Activated CD8-positive, alpha-beta memory T cell treated with anti-CD3 and anti-CD28 coated beads for 48 hours (primary cell): Measurements from ENCODE around the gene RUNX2.

Experiments
- DNase-seq, 3 experiments: peaks; one replicate each; pipeline ENCODE4 v3.0.0-alpha.2; 2020; ENCODE audit warnings: low read depth in 2 of 3, low spot score in 2 of 3

RUNX2 gene

DNA sequence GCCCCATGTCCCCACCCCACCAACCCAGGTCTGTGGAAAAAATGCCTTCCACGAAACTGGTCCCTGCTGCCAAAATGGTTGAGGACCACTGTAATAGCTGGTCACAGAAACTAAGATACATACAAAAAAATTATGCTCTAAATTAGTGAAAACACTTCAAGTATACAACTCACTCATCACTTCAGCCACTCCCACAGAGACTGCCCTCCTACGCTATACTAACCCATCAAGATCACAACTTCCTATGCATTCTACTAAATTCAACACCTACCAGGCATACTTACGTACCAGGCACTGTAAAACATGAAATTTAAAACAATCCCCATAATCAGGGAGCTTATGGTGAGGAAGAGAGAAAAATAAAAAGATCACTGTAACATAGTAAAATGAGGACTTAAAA, 22.9 kb downstream of the RUNX2 start:
- no peak for DNase-seq

DNA sequence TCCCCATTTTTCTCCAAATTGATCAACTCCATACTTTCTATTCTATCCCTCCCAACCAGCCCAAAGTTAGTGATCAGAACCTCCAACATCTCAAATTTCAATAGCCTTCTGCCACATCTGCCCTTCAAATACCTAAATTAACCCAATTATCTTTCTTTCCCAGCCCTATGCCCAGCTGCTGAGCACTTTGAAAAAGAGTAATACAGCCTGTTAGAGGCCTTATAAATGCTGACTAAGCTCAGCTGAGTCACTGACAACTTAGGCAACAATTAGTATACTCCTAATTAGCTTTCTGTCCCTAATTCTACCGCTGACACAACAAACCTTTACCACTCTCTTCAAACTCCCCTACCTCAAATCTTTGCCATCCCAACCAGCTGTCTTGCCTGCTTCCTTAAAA, 23.5 kb downstream of the RUNX2 start:
- DNase-seq: no peak

DNA sequence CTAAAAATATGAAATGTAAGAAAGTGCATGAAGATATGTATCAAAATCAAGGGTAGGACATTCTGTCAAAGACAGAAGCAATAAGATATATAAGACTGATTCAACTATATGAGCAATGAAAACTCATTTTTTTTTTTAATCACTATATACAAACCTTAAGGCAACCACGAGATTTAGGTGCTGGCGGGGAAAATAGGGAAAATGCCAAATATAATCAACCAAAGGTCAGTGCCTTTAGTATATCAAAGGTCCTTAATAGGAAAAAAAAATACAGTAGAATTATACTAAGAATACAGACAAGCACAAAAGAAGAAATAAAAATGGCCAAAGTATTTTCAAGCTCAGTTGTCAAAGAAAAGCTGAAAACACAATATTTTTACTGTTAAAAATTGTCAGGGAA, 25.5 kb downstream of the RUNX2 start:
- no peak for DNase-seq

DNA sequence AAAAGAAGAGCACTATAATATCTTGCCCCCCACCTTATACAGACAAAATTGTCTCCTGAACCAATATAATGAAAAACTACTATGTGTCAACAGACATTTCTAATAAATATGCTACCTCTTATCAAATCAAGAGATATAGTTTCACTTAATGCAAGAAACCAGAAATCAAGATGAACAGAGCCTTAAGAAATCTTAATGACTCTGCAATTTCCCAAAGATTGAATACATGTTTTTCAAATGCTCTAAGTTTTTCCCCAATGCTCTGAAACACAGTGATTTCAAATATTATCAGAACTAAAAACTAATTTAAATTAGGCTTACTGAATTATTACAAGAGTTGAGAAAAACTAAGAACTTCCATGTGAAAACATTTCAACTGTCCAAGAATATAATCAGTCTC, 36.3 kb downstream of the RUNX2 start:
- no peak for DNase-seq

DNA sequence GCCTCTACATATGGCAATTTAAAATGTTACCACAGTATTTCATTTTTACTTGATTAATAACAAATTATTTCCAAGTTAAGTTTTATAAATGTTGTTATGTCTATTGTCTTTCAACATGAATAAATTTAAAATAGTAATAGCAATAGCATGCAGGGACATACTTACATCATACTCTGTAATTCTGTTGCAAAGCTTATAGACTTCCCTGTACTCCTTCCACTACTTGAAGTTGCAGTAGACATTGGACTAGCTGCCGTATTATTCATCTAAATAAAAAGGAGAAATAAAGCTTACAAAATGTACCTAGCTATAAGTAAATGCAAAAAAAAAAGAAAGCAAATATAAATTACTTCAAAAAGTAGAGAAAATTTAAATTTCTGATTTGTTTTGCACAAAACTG, 36.9 kb downstream of the RUNX2 start:
- no peak for DNase-seq

DNA sequence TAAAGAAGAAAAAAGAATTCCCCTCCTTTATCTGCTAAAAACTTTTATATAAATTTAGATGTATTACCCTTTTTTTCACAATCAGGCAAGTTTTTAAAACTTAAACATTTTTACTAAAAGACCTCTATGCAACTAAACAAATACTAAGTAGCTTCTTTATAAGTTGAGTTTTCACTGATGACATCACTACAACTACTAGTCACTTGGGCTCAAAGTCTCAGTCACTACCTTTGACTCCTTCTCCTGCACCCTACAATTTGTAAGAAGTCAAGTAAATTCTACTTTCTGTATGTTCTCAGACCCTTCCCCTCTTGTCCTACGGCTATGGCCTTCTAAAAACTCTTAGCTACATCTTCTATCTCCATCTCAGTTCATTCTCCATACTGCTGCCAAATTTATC, 38.4 kb downstream of the RUNX2 start:
- no peak for DNase-seq

DNA sequence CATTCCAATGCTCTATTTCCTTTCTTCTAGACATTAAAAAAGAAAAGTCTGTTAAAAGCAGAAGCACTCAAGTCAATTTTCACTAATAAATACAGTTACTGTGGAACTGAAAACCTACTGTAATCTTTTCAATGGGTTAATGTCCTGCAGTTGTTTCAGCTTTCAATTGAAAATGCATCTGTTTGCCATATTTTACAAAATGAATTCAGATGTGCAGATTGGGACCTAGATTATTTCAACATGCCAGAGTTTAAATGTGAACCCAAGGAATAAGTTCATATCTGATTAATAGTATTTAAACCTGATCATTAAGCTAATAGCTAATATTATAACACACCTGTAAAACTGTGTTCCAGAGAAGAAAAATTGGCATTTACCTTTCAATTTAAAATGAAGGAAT, 39.9 kb downstream of the RUNX2 start:
- no peak for DNase-seq

DNA sequence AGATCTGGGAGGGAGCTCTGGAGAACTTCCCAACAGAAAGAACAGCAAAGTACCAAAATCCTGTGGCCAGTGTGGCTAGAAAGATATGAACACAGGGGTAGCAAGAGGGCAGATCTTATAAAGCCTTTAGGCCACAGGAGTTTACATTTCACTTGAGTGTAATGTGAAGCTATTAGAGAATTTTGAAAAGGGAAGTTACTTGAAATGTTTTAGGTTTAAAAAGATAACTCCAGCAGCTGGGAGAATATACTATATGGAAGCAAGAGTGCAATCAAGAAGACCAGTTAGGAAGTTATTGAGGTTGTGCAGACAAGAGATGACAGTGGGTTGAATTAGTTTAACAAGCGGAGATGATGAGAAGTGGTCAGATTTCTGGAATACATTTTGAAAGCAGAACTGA, 41.7 kb downstream of the RUNX2 start:
- no peak for DNase-seq

DNA sequence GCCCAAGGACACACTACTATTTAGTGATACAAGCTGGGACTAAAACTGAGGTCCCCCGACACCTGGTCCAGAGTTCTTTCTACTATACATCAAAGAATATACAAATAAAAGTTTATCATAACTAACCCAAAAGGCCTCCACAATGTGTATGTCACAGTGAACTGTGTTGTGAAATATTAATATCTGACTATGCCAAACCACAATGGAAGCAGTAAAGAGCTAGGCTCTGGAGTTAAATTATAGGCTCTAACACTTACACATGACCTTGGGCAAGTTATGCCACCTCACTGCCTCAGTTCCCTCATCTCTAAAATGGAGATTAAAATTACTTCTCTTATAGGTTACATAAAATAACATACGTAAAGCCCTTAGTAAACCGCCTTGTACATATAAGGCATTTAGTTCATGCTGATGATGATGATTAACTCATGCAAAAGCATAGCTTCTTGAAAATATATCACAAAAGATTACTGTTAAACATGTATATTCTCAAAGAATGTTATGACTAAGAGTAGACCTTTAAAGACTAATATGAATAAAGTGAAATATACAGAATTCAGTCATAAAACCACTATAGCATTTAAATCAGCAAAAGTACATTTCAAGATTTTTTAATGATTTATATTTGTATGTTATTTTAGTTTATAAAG, 43.9 kb downstream of the RUNX2 start:
- no peak for DNase-seq

DNA sequence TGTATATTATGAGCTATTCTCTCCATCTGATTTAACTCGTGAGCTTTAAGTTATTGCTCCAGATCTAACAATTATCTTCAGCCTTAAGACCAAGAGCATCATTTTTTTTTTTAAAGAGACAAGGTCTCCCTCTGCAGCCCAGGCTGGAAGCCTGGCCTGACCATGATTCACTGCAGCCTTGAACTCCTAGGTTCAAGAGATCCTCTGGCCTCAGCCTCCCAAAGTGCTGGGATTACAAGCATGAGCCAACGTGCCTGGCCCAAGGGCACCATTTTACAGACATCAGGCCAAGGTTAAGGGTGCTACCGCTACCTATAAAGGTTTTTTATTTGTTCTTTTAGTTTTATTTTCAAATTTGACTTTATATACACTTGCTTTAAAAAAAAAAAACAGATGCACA, 47.3 kb downstream of the RUNX2 start:
- no peak for DNase-seq

DNA sequence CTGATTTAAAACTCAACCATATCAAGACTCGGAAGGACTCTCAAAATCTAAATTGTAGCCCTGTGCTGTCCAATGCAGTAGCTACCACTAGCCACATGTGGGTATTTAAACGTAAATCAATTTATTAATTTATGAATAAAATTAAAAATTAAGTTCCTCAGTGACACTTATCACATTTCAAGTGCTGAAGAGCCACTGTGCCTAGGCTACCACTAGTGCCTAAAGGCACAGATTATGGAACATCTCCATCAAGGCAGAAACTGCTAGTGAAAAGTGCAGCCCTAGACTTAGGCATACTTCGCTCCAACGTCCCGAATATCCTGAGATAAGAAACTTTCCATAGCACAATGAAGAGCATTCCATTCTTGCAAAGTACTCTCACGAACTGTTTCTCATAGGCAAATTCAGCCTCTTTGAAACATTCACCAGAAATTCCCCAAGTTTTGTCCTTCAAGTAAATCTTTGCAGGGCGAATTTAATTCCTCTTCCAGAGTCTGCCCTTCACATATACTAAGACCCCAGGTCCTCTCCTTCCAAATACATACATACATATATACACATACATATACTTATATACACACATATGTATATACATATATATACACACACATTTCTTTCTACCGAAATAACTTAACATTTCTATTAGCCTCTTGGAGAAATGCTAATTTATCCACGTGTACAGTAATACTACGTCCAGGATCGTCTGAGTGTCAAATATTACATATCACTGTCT, 48.3 kb downstream of the RUNX2 start:
- no peak for DNase-seq

DNA sequence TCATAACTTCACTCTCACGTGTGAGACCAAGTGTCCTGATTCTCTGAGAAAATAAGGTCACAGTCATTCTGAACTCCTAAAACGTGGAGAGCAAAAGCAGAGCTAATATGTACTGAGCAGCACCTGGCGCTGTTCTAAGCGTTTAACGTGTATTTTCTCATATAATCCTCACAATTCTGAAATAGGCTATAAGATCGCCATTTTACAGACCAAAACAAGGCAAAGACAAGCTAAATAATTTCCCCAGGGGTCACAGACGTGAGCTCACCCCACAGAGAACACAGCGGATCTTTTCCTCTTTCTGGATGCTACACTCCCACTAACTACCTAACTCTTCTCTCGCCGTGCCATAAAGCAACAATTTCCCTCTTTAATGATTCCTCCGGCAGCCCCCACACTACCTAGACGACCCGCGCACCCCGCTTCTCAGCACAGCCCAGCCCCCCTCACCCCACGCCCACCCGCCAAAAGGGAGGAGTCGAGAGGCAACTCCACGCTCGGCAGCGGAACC, 49.0 kb downstream of the RUNX2 start:
- DNase-seq: no peak

DNA sequence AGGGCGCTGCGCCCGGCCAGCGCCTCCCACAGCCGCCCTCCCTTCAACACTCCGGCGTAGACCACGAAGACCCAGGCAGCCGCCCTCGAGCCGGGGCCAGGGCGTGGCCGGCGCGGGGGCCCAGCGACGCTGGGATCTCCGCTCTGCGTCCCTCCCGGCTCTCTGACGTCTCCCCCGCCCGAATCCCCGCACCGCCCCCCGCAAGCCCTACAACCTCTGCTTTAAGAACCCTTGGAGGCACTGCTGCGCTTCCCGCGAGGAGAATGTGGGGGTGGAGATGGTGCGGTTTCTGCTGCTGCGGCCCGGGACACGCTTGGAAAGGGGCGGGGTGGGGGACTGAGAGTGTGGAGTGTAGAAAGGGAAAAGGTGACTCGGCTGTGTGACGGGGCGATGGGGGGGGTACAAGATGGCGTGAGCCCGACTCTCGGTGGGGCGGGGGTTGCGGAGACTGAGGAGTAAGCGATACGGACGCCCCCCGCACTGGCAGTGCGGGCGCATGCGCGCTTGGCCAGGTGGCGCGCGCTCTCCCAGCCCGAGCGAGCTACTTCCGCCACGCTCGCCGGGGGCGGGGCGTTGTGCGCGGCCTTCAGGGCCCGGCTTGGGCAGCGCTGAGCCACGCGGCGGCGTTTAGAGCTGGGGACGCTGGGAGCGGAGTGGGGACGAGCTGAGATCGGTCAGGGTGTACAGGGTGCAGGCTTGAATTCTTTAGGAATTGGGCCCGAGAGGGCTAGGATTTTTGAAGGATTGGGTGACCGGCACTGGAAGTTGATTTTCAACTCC, 49.6 kb downstream of the RUNX2 start, which contains the start of gene SUPT3H:
TSS of gene SUPT3H (minus strand) at position 381 of the 780 bp plus-strand sequence.
- DNase-seq: peak; percentile 81 to 92 (median 87)

DNA sequence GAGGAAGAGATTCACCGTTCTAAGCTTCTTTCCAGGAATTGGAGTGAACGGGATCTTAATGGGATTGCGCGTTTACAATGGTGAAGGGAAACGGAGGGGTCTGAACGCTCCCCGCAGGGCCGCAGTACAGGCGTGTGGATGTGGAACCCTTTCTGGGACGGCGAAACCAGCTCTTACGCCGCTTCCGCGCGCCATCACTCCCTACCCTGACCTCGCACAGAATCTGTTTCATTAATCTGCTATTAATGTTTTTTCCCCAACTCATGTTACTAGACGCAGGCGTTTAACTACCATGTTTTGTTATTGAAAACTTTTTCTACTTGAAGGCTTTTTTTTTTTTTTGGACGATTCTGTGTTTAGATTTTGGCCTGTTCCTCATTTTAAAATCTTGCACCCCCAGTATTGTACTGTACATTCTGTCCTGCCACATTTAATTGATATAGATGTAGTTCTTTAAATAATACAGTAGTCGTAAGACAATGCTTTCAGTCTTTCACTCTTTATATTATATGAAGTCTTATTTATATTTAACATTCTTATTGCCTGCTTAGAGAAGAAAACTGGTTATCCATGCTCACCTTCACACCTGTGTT, 50.3 kb downstream of the RUNX2 start:
- peak in 1 of 3 experiments; percentile 8 for DNase-seq

DNA sequence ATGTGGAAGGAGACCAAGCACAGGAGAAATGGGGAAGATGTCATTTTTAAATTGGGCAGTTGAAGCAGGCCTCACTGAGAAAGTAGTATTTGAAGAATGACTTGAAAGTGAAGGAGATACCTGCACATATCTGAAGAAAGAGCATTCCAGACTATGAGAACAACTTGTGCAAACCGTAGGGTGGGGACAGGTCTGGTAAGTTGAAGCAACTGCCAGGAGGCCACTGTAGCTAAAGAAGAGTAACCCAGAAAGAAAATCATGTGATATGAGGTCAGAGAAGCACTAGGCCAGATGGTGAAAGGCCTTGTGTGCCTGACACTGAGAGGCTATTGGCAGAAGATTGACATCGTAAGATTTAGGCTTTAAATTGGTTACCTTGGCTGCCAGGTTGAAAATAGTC, 54.3 kb downstream of the RUNX2 start:
- DNase-seq: no peak

DNA sequence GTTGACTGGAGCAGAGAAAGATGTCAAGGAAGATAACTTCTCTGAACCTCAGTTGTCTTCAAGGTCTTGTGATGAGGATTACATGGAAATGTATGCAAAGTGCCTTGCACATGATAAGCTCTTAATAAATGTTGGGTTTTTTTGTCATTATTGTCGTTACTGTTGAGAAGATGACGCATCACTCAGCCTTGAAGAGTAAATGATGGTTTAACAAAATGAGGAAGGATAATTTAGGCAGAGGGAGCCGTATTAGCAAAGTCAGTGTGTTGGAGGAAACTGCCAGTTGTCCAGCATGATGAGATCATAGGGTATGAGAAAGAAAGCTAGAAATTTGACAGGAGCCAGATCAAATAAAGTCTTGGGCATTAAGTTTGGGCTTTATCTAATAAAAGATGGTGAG, 58.4 kb downstream of the RUNX2 start:
- no peak for DNase-seq

DNA sequence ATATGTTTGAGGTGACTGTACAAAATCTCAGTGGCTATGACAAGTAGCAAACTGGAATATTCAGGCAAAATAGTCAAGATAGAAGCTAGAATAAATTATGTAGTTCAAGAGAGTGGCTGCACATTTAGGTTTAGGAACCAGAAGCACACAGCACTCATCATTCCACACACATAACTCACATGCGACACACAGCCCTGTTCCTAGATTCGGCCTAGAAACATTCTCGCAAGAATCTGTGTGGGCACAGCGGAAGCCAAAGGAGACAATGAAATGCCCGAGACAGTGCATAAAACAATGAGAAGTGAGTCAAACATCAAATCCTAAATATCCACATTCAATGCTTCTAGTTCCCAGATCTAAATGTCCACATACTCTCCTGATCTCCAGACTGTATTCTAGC, 59.1 kb downstream of the RUNX2 start:
- no peak for DNase-seq

DNA sequence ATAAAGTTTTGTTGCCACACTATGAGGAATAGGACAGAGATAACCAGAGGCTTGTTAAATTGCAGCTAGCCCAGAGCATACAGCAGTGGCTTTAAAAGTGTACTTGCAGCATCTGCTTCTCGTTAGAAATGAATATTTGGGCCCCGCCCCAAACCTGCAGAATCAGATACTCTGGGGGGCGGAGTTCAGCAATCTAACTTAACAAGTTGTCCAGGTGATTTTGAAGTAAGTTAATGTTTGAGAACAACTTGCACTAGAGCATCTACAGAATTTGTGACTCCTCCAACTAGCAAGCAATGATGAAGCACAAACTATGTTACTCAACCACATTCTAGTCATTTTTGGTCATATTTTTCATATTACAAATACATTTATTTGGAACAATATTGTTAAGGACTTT, 60.2 kb downstream of the RUNX2 start:
- DNase-seq: no peak

DNA sequence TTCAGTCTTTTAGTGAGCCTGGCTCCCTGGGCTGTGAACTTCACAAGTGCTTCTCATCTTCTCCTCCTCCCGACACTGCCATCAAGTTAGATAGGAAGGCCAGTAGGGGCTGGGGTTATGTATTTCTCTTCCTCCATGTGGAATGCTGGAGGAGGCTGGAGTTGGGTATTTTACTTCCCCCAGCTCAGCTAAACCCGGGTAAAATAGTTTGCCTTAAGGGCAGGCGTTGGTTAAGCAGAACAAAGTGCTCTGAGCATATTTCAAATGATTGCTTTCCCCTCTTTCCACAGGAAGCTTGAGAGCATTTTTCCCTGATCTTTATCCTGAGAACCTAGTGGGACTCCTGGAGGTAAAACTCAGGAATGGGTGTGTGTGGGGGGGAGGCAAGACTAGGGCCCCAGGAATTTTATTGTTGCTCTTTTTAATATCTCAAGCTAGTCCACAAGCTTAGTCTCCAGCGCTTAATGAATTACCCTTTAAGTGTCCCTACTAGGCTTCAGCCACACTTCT, 66.5 kb downstream of the RUNX2 start:
- DNase-seq: no peak

DNA sequence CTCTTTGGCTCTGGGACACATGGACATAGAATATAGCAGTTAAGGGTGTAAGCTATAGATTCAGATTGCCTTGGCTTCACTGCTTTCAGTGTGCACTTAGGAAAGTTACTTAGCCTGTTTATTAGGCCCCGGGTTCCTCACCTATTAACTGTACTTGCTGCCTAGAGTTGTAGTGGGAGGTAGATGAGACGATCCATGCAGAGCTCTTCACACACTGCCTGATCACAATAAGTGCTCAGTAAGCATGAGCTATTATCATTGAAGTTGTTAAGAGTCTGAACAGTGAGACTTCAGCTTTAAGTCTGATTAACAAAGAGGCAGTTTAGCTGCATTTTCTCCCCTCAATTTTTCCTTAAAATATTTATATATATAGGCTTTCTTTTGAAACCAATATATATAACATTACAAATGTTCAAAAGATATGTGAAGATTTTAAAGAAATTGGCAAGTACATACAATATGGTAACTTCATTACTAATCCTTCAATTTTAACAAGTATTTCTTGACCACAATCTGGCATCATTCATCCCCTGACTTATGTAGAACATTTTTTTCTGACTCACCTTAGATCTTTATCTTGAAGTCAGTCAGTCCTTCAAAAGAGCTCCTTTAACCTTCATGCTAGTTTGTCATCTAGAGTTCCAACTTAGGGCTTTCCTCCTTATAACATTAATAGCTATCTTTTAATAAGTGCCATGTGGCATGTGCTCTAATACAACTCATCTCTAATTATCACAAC, 70.1 kb downstream of the RUNX2 start:
- DNase-seq: no peak

DNA sequence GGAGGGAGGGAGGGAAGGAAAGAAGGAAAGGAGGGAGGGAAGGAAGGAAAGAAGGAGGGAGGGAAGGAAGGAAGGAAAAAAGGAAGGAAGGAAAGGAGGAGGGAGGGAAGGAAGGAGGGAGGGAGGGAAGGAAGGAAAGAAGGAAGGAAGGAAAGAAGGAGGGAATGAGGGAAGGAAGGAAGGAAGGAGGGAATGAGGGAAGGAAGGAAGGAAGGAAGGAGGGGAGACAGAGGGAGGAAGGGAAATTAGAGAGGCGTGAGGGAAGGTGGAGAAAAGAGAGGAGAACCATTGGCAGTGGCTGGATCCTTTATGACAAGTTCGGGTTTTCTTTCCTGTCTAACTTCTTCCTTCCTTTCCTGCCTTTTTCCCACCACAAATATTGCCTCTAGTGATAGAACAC, 71.9 kb downstream of the RUNX2 start:
- no peak for DNase-seq
